ENCODE results near the gene CACNB4.

CACNB4 gene

DNA sequence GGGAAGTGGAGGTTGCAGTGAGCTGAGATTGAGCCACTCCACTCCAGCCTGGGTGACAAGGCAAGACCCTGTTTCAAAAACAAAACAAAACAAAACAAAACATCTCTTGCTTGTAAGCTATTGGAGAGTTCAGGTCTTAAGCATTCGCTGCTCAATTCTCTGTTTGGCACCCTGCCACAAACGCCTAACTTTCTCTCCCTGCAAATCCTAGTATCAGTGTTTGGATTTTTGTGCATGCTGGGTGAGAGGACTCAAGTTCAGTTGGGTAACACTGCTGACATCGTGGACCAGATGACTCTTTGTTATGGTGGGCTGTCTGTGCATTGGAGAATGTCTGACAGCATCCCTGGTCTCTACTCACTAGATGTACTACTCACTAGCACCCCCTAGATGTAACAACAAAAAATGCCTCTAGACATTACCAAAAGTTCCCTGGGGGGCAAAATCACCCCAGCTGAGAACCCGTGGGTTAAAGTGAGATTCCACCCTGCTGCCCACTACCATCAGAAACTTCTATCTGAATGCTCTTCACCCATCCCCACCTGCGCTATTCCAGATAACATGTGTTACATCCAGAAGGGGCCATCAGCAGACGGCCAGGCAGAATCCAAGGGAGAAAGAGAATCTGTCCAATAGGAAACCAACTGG lies 50.9 kb downstream of the CACNB4 start:
- FAIRE-seq, result no peak

DNA sequence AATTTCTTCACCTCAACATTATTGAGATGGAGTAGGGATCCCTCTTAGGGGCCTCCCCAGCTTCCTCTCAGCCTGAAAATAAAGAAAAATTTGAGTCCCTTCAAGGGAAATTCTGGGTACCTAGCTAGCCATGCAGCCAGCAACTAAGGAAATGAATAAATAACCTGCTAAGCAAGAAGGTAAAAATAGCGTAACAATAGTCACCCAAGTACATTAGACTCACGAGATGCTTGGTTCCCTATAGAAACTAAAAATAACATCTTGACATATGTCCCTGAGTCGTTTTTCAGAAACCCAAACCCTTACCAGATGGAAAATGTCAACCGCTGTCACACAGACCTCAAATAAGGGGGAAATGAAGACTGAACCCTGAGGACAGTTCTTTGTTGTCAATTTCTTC lies 51.9 kb downstream of the CACNB4 start:
- DNase-seq (ENCODE audit: insufficient read length, low spot score) (no peak), FAIRE-seq (no peak)
- no peak for TF ChIP-seq CTCF (IDR thresholded peaks at IDR 0.05; ENCODE audit: insufficient read depth, missing control alignments)

More for the DNA sequence above, 50.9 kb downstream of the CACNB4 start:
- no peak for DNase-seq (ENCODE audit: insufficient read length, low spot score)
- TF ChIP-seq CTCF (IDR thresholded peaks at IDR 0.05; ENCODE audit: insufficient read depth, missing control alignments), result peak; percentile 31

DNA sequence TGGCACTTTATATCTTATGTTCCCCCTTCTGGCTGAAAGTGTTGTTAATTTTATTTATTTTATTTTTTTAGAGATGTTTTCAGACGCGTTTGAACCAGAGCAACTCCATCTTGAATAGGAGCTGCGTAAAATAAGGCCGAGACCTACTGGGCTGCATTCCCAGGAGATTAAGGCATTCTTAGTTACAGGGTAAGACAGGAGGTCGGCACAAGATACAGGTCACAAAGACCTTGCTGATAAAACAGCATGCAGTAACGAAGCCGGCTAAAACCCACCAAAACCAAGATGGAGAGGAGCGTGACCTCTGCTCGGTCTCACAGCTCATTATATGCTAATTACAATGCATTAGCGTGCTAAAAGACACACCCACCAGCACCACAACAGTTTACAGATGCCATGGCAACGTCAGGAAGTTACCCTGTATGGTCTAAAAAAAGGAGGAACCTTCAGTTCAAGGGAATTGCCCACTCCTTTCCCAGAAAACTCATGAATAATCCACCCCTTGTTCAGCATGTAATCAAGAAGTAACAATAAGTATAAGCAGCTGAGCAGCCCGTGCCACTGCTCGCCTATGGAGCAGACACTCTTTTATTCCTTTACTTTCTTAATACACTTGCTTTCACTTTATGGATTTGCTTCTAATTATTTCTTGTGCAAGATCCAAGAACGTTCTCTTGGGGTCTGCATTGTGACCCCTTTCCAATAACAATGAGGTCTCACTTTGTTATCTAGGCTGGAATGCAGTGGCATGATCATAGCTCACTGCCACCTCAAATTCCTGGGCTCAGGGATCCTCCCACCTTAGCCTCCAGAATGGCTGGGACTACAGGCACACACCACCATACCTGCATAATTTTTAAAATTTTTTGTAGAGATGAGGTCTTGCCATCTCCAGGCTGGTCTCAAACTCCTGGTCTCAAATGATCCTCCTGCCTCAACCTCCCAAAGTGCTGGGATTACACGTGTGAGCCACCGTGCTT lies 55.9 kb downstream of the CACNB4 start:
- FAIRE-seq (no peak), DNase-seq (ENCODE audit: insufficient read length, low spot score) (no peak)
- no peak for TF ChIP-seq CTCF (IDR thresholded peaks at IDR 0.05; ENCODE audit: insufficient read depth, missing control alignments)

GRCh38 chr2:152038441-152038958 lies 60.3 kb downstream of the CACNB4 start:
- FAIRE-seq (no peak), DNase-seq (ENCODE audit: insufficient read length, low spot score) (no peak)
- no peak for TF ChIP-seq CTCF (IDR thresholded peaks at IDR 0.05; ENCODE audit: insufficient read depth, missing control alignments)

DNA sequence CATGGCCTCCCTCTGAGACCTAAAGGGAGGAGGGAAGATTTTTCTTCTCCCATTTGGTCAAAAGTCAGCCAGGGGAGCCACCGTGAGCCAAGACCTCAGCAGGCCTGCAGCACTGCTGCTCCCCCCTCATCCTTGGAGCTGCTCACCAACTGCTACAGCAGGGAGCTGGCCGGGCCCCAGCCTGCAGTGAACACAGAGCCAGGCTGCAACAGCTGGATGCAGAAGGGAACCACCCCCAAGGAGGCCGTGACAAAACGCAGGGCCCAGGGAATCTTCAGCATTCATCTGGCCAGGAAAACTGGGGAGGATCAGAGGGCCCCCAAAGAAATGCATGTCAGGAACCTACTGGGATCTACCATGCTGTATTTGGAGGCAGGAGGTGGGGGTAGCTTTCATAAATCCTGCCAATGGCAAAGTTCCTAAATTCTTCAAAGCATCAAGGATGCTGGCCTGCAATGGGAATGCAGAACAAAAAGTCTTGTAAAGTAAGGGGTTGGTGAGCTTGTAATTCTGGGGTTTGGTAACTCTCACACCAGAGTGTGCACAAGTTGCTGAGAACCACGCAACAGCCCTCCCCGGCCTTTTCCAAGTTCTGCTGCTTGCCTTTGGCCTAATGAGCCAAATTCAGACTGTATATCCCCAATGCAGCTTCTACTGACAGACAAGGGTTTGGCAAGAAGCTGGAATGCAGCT lies 61.0 kb downstream of the CACNB4 start:
- DNase-seq (ENCODE audit: insufficient read length, low spot score) (no peak), FAIRE-seq (no peak)
- TF ChIP-seq CTCF (IDR thresholded peaks at IDR 0.05; ENCODE audit: insufficient read depth, missing control alignments), result no peak

DNA sequence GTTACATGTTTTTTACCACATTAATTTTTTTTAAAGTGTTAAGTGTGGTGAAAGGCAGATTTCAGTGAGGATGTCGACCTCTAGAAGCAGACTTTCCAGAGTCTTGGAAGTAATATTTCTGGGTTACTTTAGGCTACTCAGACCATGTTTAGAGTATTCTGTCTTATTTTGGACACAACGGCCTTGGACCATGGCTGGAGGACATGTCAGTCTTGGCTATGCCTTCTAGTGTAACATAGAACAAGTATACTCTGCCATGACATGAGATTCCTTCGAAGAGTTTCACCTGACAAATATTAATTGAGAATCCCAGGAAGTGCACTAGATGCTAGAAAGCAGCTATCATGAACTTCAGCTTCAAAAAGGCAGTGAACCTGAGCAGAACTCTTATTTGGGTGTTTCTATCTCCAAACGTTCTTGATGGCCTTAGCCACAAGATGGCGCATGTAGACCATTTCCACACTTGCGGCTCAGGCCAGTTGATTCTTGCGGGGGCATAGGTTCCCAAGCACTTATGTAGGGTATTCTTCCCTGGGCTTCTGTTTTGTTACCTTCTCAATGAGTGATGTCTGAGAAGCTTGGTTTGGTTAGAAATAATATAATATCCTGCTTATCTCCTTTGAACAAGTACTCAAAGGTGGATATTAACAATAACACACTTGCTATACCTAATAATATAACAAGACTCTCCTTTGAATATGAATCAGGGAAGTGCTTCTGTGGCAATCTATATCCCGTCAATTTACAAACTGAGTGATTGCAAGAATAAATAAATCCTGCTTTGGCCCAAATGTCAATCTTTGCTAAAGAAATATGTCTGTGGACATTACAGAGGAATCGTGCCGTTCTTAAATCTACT lies 62.0 kb downstream of the CACNB4 start:
- no peak for DNase-seq (ENCODE audit: insufficient read length, low spot score)
- TF ChIP-seq CTCF (IDR thresholded peaks at IDR 0.05; ENCODE audit: insufficient read depth, missing control alignments), result peak; percentile 97
- peak; percentile 81 for FAIRE-seq

Data from D721Med (cell line).